Bronchial epithelial cell (primary cell): ENCODE data around the gene ZNF768. TPM values are rescaled to one million over a fixed set of nuclear protein-coding genes. Genes with fewer than 3 reads are reported as not detected.
A peak's percentile ranks its signal among the peaks of the same experiment; 100 is the strongest.
"Not testable (repeated sequence)": the region's sequence is repeated elsewhere in the genome, so short reads cannot be mapped to it uniquely, and the experiment has no call there.

ENCODE experiments used
- DNase-seq: peaks from one replicate; pipeline ENCODE4 v3.0.0-alpha.2; 2010; ENCODE audit warnings: low read depth
- FAIRE-seq: peaks from 2 replicates; lab custom pipeline; 2011; peaks lifted over from hg19 to GRCh38; lab: Jason Lieb, UNC
- H3K27me3 ChIP-seq: 2 replicates; pipeline ENCODE4 v1.5.1; 2011; ENCODE audit warnings: low read length; ENCODE audit not compliant: control insufficient read depth, insufficient read depth
- H3K36me3 ChIP-seq: 2 replicates; pipeline ENCODE4 v1.5.1; 2011; ENCODE audit warnings: low read length; ENCODE audit not compliant: control insufficient read depth, insufficient read depth
- H3K4me3 ChIP-seq: 2 replicates; pipeline ENCODE4 v1.5.1; 2011; ENCODE audit warnings: mild to moderate bottlenecking, low read depth, low read length, control low read depth
- total RNA-seq: library from RNA; depleted of rRNA; stranded (reverse); fragments of >200 nt; gene quantifications from 2 replicates; pipeline ENCODE4 v1.2.1, GENCODE V29; 2014
- TF ChIP-seq, protein P1 (sequence below): IDR thresholded peaks from 2 replicates; pipeline ENCODE4 v1.5.1; 2011; ENCODE audit warnings: mild to moderate bottlenecking, moderate library complexity, low read length, control low read depth, inconsistent platforms; ENCODE audit not compliant: insufficient read depth, severe bottlenecking

ZNF768 gene
- total RNA-seq, 1 donor from 2014 or later: 19.7 TPM

DNA sequence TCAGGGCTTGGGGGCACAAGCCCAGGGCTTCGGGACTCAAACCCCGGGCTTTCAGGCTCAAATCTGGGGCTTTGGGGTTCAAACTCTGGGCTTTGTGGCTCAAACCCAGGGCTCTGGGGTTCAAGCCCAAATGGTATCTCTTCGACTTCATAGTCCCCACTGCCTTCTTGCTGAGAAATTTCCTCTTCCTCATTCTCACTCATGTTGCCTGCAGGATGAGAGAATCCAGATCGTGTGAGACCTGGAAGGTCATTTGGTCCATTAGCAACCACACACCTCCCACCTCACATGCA lies 576 bp downstream of the ZNF768 start:
- Histone ChIP-seq H3K36me3 (peaks cover 3% of the 10 kb centered on the region), H3K27me3 (no peaks in the 10 kb centered on the region), H3K4me3 (peak overlapping the region; percentile 80)
- FAIRE-seq (no peak), DNase-seq (no peak)
- TF ChIP-seq, protein P1, sequence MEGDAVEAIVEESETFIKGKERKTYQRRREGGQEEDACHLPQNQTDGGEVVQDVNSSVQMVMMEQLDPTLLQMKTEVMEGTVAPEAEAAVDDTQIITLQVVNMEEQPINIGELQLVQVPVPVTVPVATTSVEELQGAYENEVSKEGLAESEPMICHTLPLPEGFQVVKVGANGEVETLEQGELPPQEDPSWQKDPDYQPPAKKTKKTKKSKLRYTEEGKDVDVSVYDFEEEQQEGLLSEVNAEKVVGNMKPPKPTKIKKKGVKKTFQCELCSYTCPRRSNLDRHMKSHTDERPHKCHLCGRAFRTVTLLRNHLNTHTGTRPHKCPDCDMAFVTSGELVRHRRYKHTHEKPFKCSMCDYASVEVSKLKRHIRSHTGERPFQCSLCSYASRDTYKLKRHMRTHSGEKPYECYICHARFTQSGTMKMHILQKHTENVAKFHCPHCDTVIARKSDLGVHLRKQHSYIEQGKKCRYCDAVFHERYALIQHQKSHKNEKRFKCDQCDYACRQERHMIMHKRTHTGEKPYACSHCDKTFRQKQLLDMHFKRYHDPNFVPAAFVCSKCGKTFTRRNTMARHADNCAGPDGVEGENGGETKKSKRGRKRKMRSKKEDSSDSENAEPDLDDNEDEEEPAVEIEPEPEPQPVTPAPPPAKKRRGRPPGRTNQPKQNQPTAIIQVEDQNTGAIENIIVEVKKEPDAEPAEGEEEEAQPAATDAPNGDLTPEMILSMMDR: no peak

DNA sequence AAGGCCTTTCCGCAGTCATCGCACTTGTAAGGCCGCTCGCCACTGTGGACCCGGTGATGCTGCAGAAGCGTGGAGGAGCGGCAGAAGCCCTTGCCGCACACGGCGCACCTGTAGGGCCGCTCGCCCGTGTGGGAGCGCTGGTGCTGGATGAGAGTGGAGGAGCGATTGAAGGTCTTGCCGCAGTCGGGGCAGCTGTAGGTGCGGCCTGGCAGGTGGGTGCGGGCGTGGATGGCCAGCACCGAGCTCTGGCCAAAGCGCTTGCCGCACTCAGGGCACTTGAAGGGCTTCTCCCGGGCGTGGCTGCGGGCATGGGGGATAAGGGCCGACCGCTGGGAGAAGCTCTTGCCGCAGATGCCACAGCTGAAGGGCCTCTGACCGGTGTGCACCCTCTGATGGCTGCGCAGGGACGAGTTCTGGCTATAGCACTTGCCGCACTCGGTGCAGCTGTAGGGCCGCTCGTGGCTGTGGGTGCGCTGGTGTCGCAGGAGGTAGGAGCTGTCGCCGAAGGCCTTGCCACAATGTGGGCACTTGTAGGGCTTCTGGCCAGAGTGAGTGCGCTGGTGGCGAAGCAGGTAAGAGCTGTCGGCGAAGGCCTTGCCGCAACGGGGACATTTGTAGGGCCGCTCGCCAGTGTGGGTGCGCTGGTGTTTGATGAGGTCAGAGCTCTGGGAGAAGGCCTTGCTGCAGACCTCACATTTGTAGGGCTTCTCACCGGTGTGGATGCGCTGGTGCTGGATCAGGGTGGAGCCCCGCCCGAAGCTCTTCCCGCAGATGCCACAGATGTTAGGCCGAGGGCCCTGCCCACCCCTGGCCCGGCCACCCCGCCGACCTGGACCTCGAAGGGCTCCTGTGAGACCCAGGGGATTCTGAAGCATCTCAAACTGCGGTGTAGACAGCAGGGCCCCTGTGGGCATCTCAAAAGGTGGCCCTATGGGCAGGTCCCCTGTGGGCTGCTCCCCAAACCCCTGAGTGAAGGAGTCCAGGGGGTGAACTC lies 1.5 kb downstream of the ZNF768 start:
- Histone ChIP-seq H3K4me3 (no peak overlapping the region), H3K27me3 (no peaks in the 10 kb centered on the region), H3K36me3 (peaks cover 3% of the 10 kb centered on the region)
- FAIRE-seq: no peak
- no peak for DNase-seq
- TF ChIP-seq, protein P1: no peak

DNA sequence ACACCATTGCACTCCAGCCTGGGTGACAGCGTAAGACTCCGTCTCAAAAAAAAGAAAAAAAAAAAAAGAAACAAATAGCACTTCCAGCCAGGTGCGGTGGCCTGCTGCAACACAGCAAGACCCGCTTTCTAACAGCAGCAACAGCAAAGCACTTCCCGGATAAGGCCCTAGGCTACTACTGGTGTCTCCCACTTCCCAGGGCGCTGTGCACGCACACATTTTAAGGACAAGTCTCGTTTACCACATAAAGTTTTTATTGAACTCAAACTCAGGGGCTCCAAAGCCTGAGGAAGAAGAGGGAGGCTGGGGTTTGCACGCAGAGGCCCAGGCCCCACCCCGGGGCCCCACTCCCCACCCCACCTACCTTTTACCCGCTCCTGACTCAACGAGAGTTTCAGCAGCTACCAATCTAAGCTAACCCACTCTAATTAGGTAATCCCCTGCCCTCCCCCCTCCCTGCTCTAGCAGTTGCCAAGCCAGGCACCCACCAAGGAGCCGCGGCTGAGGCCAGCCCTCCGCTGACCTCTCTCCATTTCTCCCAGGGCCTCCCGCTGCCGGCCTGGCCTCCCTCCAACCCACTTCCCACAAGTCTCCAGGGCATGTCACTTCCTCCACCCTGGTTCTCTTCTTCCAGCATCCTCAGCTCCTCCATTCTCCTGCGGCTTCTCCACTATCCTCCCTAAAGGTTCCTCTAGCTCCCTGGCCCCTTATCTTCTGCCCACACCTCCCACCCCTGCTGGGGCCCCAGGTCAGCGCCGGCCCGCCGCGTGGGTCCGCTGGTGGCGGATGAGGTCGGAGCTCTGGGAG lies 2.4 kb downstream of the ZNF768 start:
- DNase-seq: no peak
- Histone ChIP-seq H3K36me3 (peaks cover 3% of the 10 kb centered on the region), H3K27me3 (no peaks in the 10 kb centered on the region), H3K4me3 (no peak overlapping the region)
- TF ChIP-seq, protein P1: no peak
- no peak for FAIRE-seq

DNA sequence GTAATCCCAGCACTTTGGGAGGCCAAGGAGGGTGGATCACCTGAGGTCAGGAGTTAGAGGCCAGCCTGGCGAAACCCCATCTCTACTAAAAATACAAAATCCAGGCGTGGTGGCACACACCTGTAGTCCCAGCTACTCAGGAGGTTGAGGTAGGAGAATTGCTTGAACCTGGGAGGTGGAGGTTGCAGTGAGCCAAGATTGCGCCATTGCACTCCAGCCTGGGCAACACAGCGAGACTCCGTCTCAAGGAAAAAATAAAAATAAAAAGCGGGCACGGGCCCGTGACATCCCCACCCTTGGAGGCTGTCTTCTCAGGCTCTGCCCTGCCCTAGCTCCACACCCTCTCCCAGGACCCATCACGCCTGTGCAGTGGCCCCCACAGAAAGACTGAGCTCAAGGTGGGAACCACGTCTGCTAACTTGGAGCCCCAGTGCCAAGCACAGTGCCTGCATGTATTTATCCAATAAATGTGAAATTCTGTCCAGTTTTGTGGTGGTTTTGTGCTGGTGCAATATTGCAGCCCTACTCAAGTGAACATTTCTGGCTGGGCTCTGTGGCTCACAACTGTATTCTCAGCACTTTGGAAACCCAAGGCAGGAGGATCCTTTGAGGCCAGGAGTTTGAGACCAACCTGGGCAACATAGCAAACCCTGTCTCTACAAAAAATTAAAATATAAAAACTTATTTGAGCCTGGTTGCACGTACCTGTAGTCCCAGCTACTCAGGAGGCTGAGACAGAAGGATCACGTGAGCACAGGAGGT lies 3.5 kb downstream of the ZNF768 start:
- FAIRE-seq, H3K27me3 ChIP-seq, H3K36me3 ChIP-seq, H3K4me3 ChIP-seq, DNase-seq: not testable (repeated sequence)

DNA sequence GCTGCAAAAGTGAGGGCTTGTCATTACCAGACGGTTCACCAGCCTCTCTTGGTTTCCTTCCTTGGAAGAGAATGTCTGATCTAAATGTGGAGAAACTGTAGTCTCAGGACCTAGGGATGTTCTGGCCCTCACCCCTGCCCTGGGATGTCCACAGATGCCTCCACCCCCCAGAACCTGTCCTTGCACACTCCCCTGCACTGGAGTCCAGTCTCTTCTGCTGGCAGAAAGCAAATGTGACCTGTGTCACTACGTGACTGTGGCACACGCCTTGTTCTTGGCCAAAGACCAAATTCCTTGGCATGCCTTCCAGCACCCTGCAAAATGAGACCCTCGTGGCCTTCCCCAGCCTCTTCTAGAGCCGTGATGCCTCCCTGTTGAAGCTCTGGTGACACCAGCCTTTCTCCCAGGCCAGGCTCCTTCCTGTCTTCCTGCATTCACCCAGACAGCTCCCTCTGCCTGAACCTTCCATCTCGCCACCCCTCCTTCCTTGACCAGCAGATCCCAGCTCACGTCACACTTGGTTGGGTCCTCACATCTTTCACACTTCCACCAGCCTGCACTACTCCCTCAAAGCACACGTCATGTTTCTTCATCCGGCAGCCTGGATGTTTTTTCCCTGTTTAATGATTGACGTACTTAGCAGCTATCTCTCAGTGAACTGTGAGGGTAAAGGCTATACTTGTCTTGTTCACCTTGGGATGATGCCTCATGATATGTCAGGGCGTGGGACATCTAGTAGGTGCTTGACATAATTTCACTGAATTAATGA lies 4.3 kb downstream of the ZNF768 start:
- FAIRE-seq (no peak), DNase-seq (no peak)
- TF ChIP-seq, protein P1: no peak
- Histone ChIP-seq H3K27me3 (no peaks in the 10 kb centered on the region), H3K36me3 (peaks cover 3% of the 10 kb centered on the region), H3K4me3 (no peak overlapping the region)
